HG03354 (cell line): ENCODE results near the gene TENM3.
"Not testable (repeated sequence)": the region's sequence is repeated elsewhere in the genome, so short reads cannot be mapped to it uniquely, and the experiment has no call there.

Experiments used
- ATAC-seq: cut with Tn5 transposase; IDR thresholded peaks from one replicate; pipeline ENCODE4 v1.9.1; 2021; ENCODE audit warnings: mild to moderate bottlenecking; ENCODE audit not compliant: unreplicated experiment, poor library complexity, severe bottlenecking

Gene TENM3

GRCh38 chr4:182225257-182225852 is 17.8 kb upstream of the TENM3 start:
- ATAC-seq: no peak

DNA sequence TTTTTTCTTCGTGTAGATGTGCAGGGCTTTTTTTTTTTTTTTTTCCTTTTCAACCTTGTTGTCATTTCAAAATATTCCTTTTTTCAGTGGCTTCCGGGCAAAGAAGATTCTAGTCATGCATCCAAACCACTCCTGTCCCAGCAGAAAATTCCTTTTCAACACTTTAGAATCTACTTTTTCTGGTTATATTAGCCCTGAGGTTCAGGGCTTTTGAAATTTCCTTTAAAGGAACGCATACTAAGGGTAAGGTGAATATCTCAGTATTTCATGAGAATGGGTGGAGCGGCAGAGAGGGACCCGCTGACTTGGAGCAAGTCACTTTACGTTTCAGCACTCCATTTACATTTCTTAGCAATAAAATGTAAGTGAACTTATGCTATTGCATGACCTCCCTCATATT is 15.6 kb upstream of the TENM3 start:
- ATAC-seq: no peak

GRCh38 chr4:182228991-182229577 is 14.1 kb upstream of the TENM3 start:
- no peak for ATAC-seq

DNA sequence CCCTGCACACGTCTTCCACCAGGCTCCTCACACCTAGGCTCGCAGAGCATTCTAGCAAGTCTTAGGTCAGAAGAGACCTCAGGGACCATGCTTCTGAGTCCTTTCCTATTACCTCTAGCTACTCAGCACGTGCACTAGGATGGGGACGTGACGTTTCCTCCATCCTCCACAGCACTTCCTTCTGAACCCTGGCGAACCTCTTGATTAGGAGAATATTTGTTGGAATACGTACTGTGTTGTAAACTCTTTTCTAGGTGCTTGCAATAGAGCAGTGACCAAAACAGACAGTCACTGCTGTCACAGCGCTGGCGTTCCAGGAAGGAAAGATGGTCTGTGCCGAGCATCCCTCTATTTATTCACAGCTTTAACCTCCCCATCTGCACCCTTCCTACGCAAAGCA is 12.9 kb upstream of the TENM3 start:
- no peak for ATAC-seq

DNA sequence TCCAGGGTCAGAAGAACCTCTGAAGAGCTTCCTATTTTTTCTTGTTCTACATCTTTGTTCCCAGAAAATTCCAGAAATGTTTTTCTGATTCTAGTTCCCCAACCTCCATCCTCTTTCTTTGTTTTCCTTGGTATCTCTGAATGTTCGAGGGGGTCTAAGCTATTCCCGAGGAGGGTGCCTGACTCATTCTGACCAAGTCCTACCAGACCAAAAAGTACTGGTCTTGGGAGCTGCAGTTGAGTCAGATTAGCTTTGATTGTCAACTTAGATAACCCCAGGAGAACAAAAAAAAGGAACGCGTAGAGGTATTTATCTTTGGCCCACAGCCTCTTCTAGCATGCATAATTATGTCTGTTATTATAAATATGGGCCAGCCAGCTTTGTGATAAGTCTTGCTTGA is 12.1 kb upstream of the TENM3 start:
- no peak for ATAC-seq

- no peak for ATAC-seq
Measured at GRCh38 chr4:182231496-182231895, 11.7 kb upstream of the TENM3 start.

- ATAC-seq: no peak
Measured at GRCh38 chr4:182233310-182234090, 9.7 kb upstream of the TENM3 start.

DNA sequence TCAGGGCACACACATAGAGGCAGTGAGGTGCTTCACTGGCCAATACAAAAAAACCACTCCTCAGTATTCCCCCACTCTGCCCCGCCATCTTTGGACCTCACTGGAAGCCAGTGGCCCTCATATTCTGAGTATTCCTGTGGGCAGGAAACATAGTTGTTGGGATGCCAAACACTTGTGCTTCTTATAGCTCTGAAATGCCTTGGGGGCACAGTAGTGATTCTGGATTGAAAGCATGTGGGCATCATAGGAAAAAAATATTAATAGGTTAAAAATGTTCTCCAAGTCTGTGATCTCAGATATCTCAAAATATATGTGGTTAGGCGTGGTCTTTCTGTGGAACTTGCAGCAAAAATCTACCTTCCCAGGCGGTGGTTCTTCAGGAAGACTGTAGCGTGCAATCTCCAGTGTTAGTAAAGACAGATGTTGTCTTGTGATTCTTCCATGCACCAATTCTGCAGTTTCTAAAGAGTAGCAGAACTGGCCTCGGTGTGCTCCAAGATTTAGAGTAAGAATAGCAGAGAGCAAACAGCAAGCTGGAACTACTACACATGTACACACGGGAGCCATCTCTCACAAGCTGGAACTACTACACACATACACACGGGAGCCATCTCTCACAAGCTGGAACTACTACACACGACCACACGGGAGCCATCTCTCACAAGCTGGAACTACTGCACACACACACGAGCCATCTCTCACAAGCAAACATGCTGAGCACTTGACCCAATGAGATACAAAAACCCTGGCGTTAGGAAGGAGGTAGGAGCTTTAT is 8.0 kb upstream of the TENM3 start:
- ATAC-seq: no peak

DNA sequence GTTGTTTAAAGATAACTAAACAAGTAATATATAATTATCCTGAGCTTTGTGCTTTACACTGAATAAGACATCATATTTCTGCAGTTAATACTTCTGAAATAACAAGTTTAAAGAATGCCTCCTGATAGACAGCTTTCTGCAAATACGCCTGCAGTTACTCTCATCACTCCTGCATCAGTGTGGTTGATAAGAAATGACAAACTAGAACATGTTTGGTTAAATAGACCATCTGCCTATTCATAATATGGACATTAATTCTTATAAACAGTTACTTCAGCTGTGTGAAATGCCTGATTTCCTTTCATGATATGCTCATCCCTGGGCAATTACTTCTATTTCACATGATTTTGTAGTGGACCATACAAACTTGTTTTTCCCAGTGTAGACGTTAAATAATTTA is 7.0 kb upstream of the TENM3 start:
- ATAC-seq: no peak

DNA sequence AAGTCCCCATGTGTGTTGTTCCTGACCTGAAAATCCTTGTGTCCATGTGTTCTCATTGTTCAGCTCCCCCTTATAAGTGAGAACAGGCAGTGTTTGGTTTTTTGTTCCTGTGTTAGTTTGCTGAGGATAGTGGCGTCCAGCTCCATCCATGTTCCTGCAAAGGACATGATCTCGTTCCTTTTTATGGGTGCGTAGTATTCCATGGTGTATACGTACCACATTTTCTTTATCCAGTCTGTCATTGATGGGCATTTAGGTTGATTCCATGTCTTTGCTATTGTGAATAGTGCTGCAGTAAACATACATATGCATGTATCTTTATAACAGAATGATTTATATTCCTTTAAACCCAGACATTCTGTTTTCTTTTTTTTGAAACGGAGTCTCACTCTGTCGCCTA is 6.2 kb upstream of the TENM3 start:
- not testable (repeated sequence) for ATAC-seq

DNA sequence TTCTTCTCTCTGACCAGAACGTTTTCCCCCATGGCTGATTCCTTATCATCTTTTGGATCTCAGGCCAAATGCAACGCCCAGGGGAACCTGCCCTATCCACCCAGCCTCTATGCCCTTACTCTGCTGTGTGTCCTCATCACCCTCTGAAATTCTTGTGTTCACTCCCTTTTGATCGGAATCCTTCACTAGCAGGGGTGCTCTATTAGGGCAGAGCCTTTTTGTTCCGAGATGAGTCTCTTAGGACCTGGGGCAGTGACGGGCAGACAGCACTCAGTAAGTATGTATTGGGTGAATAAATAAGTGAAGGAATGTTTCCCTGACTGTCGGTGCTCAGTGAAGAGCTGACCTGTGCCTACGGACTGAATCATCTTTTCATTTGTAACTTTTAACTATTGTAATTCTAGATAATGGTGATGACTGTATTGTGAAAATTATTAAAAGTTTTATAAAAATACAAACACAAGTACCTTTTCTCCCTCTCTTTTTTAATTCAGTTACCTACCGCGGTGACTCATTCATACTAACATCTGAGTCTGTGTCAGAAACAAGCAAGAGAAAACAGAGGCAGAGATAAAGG is 4.8 kb upstream of the TENM3 start:
- no peak for ATAC-seq

DNA sequence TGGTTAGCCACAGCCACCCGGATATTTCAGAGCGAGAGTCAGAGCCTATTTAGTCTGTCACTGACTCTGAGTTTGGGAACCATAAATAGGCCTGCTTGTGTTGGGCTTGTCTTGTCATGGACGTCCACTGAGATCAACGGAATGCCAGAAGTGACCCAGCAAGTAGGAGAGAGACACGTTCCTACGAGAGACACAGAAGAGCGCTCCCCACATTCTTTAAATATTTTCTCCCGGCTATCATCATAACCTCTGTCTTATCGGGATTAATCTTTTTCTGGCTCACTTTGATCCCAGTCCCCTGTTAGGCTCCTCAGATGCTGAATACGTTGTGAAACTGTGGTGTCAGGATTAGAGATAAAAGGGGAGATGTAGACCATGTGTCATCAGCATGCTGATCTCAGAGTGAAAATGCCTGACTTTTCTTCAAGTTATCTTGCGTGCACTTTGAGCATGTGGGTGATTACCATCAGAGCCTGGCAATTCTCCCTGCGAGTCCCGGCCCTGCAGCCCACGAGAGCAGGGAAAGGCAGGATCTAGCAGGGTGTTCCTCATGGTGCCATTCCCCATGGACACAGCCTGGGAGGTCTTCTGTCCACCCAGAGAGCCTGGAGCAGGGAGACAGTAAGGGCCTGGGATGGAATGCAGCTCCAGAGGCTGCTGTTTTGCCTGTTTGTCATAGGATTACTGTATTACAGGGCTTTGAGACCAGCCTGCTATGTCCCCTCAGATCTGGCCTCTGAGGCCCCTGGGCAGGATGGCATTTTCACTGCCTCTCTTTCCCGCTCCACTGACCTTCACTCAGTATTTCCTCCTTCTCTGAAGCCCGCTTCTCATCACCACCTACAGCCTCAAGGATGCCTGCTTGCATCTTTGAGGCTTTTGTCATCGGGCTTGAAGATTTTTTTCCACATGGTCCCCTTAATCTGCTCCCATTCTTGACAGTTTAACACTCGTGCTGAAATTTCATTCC is 2.8 kb upstream of the TENM3 start:
- no peak for ATAC-seq

- not testable (repeated sequence) for ATAC-seq
Measured at GRCh38 chr4:182242260-182242659, 942 bp upstream of the TENM3 start.

GRCh38 chr4:182242787-182243186 is 415 bp upstream of the TENM3 start:
- no peak for ATAC-seq

- no peak for ATAC-seq
Measured at GRCh38 chr4:182245041-182245440, 1.8 kb downstream of the TENM3 start.

DNA sequence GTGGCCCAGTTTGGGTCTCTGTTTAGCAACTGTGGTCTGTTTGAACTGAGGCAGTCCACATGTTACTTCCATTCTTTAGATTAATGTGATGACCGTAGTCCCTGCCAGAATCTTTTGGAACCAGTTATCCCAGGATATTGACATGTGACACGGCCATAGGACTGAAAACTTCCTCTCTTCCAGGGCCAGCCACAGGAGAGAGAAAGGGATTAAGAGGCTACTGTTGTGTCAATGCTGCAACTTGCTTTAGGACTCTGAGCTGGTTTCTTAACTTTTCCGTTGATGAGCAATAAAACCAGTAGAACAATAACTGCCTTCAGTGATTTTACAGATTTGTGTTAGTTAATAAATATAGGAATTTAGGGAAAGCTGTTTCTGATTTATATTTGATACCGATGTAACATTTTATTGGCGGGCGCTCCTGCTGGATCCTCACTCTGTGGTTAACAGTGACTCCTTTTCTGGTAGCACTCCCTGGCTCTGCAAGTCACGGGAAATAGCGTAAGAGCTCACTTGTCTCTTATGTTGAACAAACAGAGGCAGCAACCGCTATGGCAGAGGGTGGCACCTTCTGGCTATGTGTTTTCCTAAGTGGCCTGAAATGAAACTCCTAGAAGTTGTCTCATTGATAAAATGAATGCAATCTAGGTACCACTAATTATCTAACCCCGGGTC is 2.5 kb downstream of the TENM3 start:
- no peak for ATAC-seq

GRCh38 chr4:182246401-182247205 is 3.4 kb downstream of the TENM3 start:
- no peak for ATAC-seq

DNA sequence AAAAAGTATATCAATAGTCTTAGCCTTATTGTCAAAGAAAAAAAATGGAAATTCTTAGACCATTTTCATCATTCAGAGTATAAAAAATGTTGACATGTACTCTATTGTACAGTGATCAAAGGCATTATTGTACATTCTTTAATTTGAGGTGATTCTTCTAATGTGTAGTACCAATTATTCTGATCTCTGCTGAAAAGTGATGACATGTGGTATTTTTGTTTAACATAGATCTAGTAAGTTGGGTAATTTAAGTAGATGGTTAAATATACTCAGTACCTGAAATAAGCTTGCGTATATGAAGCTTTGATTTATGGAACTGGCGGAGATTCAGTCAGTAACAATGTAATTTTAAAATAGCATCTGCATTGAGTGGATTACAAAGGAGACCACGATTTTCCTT is 5.1 kb downstream of the TENM3 start:
- ATAC-seq: no peak
